H1 (cell line): ENCODE results near the gene CACNA1C. TPM values are rescaled to one million over a fixed set of nuclear protein-coding genes. Genes with fewer than 3 reads are reported as not detected.

Experiments
- CTCF ChIA-PET: fragments of 300-600 bp; sonication (Branson Sonifier 250); formaldehyde crosslinking; loops from one replicate; lab custom pipeline; 2021; ENCODE audit not compliant: partially characterized antibody; lab: Charles Lee
- POLR2A ChIA-PET: fragments of 300-600 bp; sonication (Branson Sonifier 250); formaldehyde crosslinking; loops from one replicate; lab custom pipeline; 2021; ENCODE audit warnings: inconsistent platforms; ENCODE audit not compliant: partially characterized antibody; lab: Charles Lee
- DNase-seq, 2 experiments: peaks; one replicate each; pipeline versions ENCODE4 v3.0.0 to v3.0.0-alpha.2; 2010 to 2022; ENCODE audit warnings: low spot score in 2 of 2, low read depth in 1 of 2, mixed read lengths in 1 of 2
- FAIRE-seq: peaks from 2 replicates; lab custom pipeline; 2011; peaks lifted over from hg19 to GRCh38; lab: Jason Lieb, UNC
- H2AFZ ChIP-seq: 2 replicates; pipeline ENCODE4 v1.8.1; 2012; ENCODE audit warnings: low read length, inconsistent platforms
- H2AK5ac ChIP-seq: 2 replicates; pipeline ENCODE4 v1.6.1; 2013; ENCODE audit warnings: low read depth, low read length
- H2BK120ac ChIP-seq: replicated peaks from 2 replicates; pipeline ENCODE3; 2013; ENCODE audit warnings: low read depth, low read length, inconsistent platforms
- H2BK12ac ChIP-seq: 2 replicates; pipeline ENCODE4 v1.6.1; 2013; ENCODE audit warnings: low read depth, low read length
- H2BK15ac ChIP-seq: 2 replicates; pipeline ENCODE4 v1.6.1; 2013; ENCODE audit warnings: low read length
- H2BK20ac ChIP-seq: 2 replicates; pipeline ENCODE4 v1.6.1; 2013; ENCODE audit warnings: low read length
- H2BK5ac ChIP-seq: 2 replicates; pipeline ENCODE4 v1.6.1; 2013; ENCODE audit warnings: low read depth, low read length
- H3K14ac ChIP-seq: 2 replicates; pipeline ENCODE4 v1.6.1; 2013; ENCODE audit warnings: inconsistent platforms; ENCODE audit not compliant: insufficient read length
- H3K18ac ChIP-seq: 2 replicates; pipeline ENCODE4 v1.6.1; 2013; ENCODE audit warnings: low read length; ENCODE audit errors: extremely low read depth
- H3K23ac ChIP-seq: 2 replicates; pipeline ENCODE4 v1.6.1; 2013; ENCODE audit warnings: inconsistent platforms; ENCODE audit not compliant: insufficient read length
- H3K23me2 ChIP-seq: 2 replicates; pipeline ENCODE4 v1.6.1; 2013; ENCODE audit warnings: low read depth, low read length
- H3K27ac ChIP-seq: 2 replicates; pipeline ENCODE4 v1.6.1; 2011; ENCODE audit warnings: low read depth, low read length, inconsistent platforms
- H3K27me3 ChIP-seq, 4 experiments: replicated peaks in 1 of 4; 1 replicate in 1 of 4; 2 replicates in 3 of 4; pipeline versions ENCODE4 v1.6.1 to v1.8.1; 2011 to 2013; ENCODE audit warnings: low read length in 3 of 4, mild to moderate bottlenecking in 3 of 4, inconsistent platforms in 2 of 4, mixed read lengths in 2 of 4, moderate library complexity in 1 of 4; ENCODE audit not compliant: control insufficient read depth in 3 of 4, insufficient read depth in 3 of 4; ENCODE audit errors: extremely low read depth in 1 of 4
- H3K36me3 ChIP-seq, 4 experiments: 2 replicates each; pipeline versions ENCODE4 v1.6.1 to v1.8.1; 2011 to 2013; ENCODE audit warnings: mild to moderate bottlenecking in 4 of 4, low read length in 3 of 4, moderate library complexity in 2 of 4, control low read depth in 1 of 4, inconsistent platforms in 1 of 4; ENCODE audit not compliant: insufficient read depth in 4 of 4, control insufficient read depth in 2 of 4
- H3K4ac ChIP-seq: replicated peaks from 2 replicates; pipeline ENCODE3; 2013; ENCODE audit warnings: low read length, low read depth, mixed read lengths, inconsistent platforms; ENCODE audit not compliant: insufficient read length
- H3K4me1 ChIP-seq, 4 experiments: replicated peaks in 1 of 4; 1 replicate in 1 of 4; 2 replicates in 3 of 4; pipeline versions ENCODE4 v1.6.1 to v1.8.1; 2011 to 2013; ENCODE audit warnings: low read length in 3 of 4, inconsistent platforms in 2 of 4, mixed read lengths in 1 of 4; ENCODE audit not compliant: insufficient read depth in 4 of 4, control insufficient read depth in 3 of 4
- H3K4me2 ChIP-seq, 2 experiments: 2 replicates each; pipeline versions ENCODE4 v1.6.1 to v1.8.1; 2011 to 2013; ENCODE audit warnings: low read depth in 2 of 2, low read length in 2 of 2, control low read depth in 1 of 2, inconsistent platforms in 1 of 2, mild to moderate bottlenecking in 1 of 2; ENCODE audit not compliant: insufficient read depth in 1 of 2
- H3K4me3 ChIP-seq, 4 experiments: fragments of 200-600, 300-600 bp in 1 of 4; sonication (generic), shearing (Covaris generic), sonication (Bioruptor Twin) in 1 of 4; 2 replicates each; pipeline versions ENCODE4 v1.5.1 to v1.8.1; 2011 to 2016; ENCODE audit warnings: low read length in 4 of 4, low read depth in 3 of 4, control low read depth in 2 of 4, inconsistent platforms in 2 of 4, mild to moderate bottlenecking in 2 of 4, mixed read lengths in 1 of 4, moderate library complexity in 1 of 4; ENCODE audit not compliant: insufficient read depth in 2 of 4; ENCODE audit errors: extremely low read depth in 1 of 4
- H3K56ac ChIP-seq: replicated peaks from 2 replicates; pipeline ENCODE3; 2013; ENCODE audit warnings: low read depth, mild to moderate bottlenecking, mixed read lengths, low read length, inconsistent platforms; ENCODE audit not compliant: insufficient read length
- H3K79me1 ChIP-seq: 2 replicates; pipeline ENCODE4 v1.6.1; 2013; ENCODE audit warnings: low read depth, low read length, control low read depth
- H3K79me2 ChIP-seq, 2 experiments: 2 replicates each; pipeline versions ENCODE4 v1.6.1 to v1.8.1; 2012 to 2013; ENCODE audit warnings: low read length in 2 of 2, mild to moderate bottlenecking in 2 of 2, inconsistent platforms in 1 of 2; ENCODE audit not compliant: insufficient read depth in 2 of 2, control insufficient read depth in 1 of 2
- H3K9ac ChIP-seq, 4 experiments: replicated peaks in 1 of 4; 1 replicate in 1 of 4; 2 replicates in 3 of 4; pipeline versions ENCODE4 v1.6.1 to v1.8.1; 2011 to 2013; ENCODE audit warnings: low read depth in 3 of 4, low read length in 3 of 4, control low read depth in 2 of 4, mild to moderate bottlenecking in 2 of 4, moderate library complexity in 2 of 4, inconsistent platforms in 1 of 4; ENCODE audit errors: extremely low read depth in 1 of 4
- H3K9me3 ChIP-seq, 2 experiments: 2 replicates each; pipeline versions ENCODE4 v1.6.1 to v1.8.1; 2012 to 2013; ENCODE audit warnings: mild to moderate bottlenecking in 2 of 2, moderate library complexity in 2 of 2, control low read depth in 1 of 2, inconsistent platforms in 1 of 2, low read depth in 1 of 2, low read length in 1 of 2, mixed read lengths in 1 of 2; ENCODE audit not compliant: insufficient read depth in 2 of 2
- H4K20me1 ChIP-seq, 2 experiments: replicated peaks in 1 of 2; 2 replicates each; pipeline versions ENCODE3 to v1.8.1; 2011 to 2013; ENCODE audit warnings: inconsistent platforms in 2 of 2, low read length in 2 of 2, mild to moderate bottlenecking in 1 of 2; ENCODE audit not compliant: insufficient read depth in 2 of 2, control insufficient read depth in 1 of 2
- H4K5ac ChIP-seq: 2 replicates; pipeline ENCODE4 v1.6.1; 2013; ENCODE audit warnings: low read length, low read depth, mixed read lengths, inconsistent platforms; ENCODE audit not compliant: insufficient read length
- H4K8ac ChIP-seq: 2 replicates; pipeline ENCODE4 v1.8.0; 2013; ENCODE audit warnings: mild to moderate bottlenecking, moderate library complexity, low read length, inconsistent platforms; ENCODE audit not compliant: insufficient read depth; ENCODE audit errors: extremely low read depth
- H4K91ac ChIP-seq: replicated peaks from 2 replicates; pipeline ENCODE3; 2013; ENCODE audit warnings: low read length, mixed read lengths, inconsistent platforms; ENCODE audit not compliant: insufficient read length
- CEBPB ChIP-seq: IDR thresholded peaks from 2 replicates; pipeline ENCODE4 v1.6.1; 2012; ENCODE audit warnings: low read depth, low read length
- CREB1 ChIP-seq: IDR thresholded peaks from 2 replicates; pipeline ENCODE4 v1.6.1; 2012; ENCODE audit warnings: inconsistent platforms
- CTBP2 ChIP-seq: IDR thresholded peaks from 2 replicates; pipeline ENCODE4 v1.7.0; 2011; ENCODE audit warnings: borderline replicate concordance, mild to moderate bottlenecking, moderate library complexity, mixed read lengths, low read length; ENCODE audit not compliant: insufficient read depth, insufficient read length
- E2F6 ChIP-seq: IDR thresholded peaks from 2 replicates; pipeline ENCODE4 v1.6.1; 2012; ENCODE audit warnings: inconsistent platforms
- GTF2F1 ChIP-seq: IDR thresholded peaks from 2 replicates; pipeline ENCODE4 v1.6.1; 2012; ENCODE audit warnings: low read depth, low read length, improper control_type of control experiment, borderline replicate concordance
- JUND ChIP-seq: IDR thresholded peaks from 2 replicates; pipeline ENCODE4 v1.6.1; 2011; ENCODE audit warnings: mild to moderate bottlenecking, improper control_type of control experiment, low read length
- MAX ChIP-seq: IDR thresholded peaks from 2 replicates; pipeline ENCODE4 v1.6.1; 2012; ENCODE audit warnings: inconsistent platforms
- PHF8 ChIP-seq: fragments of 200-600 bp; sonication (generic); conservative IDR thresholded peaks from 2 replicates; pipeline ENCODE4 v1.7.1; 2012; ENCODE audit warnings: low read depth, mild to moderate bottlenecking, inconsistent platforms, low read length, moderate library complexity
- RNF2 ChIP-seq: fragments of 200-900, 300-1000 bp; sonication (generic); IDR thresholded peaks from 2 replicates; pipeline ENCODE4 v1.7.1; 2016; ENCODE audit warnings: borderline replicate concordance, low read depth, mild to moderate bottlenecking, antibody characterized with exemption, low read length; ENCODE audit not compliant: poor library complexity, severe bottlenecking; ENCODE audit errors: missing control alignments
- SIX5 ChIP-seq: IDR thresholded peaks from 2 replicates; pipeline ENCODE4 v1.6.1; 2011; ENCODE audit warnings: mild to moderate bottlenecking, low read depth, low read length
- TAF7 ChIP-seq: optimal IDR thresholded peaks from 2 replicates; pipeline ENCODE3; 2011; ENCODE audit warnings: low read depth, mild to moderate bottlenecking, inconsistent platforms, low read length, moderate library complexity, borderline replicate concordance
- WGBS, 2 experiments: shearing (Covaris generic) in 1 of 2; methylation state at CpG; one replicate each; pipeline versions ENCODE4 v1.1.6 to v1.1.7; 2013 to 2015; ENCODE audit warnings: low lambda C conversion rate in 2 of 2, mixed read lengths in 2 of 2, inconsistent platforms in 1 of 2, low coverage in 1 of 2, missing lambda C conversion rate in 1 of 2; ENCODE audit not compliant: insufficient replicate concordance in 2 of 2, insufficient coverage in 1 of 2, insufficient read length in 1 of 2; ENCODE audit errors: extremely low coverage in 1 of 2, missing lambda C conversion rate in 1 of 2; 5-methylcytosine and 5-hydroxymethylcytosine counted together
- polyA plus RNA-seq, 7 experiments: library from polyadenylated mRNA; depleted of rRNA in 3 of 7; stranded (reverse) in 5 of 7; unstranded in 2 of 7; fragments of >200 nt in 5 of 7; fragments of 200-250 nt in 2 of 7; gene quantifications; 1 replicate in 5 of 7; 2 replicates in 1 of 7; 4 replicates in 1 of 7; pipeline versions ENCODE4 v1.2.1 to v1.2.3, GENCODE V29; 2011 to 2013; ENCODE audit warnings: missing spikeins in 2 of 7, mixed read lengths in 2 of 7
- total RNA-seq: library from RNA; stranded (reverse); fragmentation: NEBNext Ultra II Directional; extraction: Animal tissue kit (Norgen Biotek cat#: 25700); gene quantifications from 2 replicates; pipeline ENCODE4 v1.2.1, GENCODE V29; 2021

CACNA1C gene
- total and polyA plus RNA-seq, 2 of the 8 experiments (the other 6 are each of a cell fraction or from before 2014, with no cell fraction given), result 1.3 TPM

- POLR2A ChIA-PET, result no interaction called here
- whole genome bisulfite sequencing, 2 experiments, result 77% methylated on average over 7 of the region's 7 CpGs; no CpG with 5 or more reads in 1 of the 2 experiments
- Histone ChIP-seq H4K20me1 (no peaks in the 10 kb centered on the region), H3K23me2 (no peaks in the 10 kb centered on the region), H3K4me3 (no peak overlapping the region), H3K36me3 (no peaks in the 10 kb centered on the region), H2AK5ac (no peak overlapping the region), H3K27me3 (no peaks in the 10 kb centered on the region), H2BK20ac (no peak overlapping the region), H3K18ac (no peak overlapping the region), H3K9me3 (peaks cover 7 to 8% of the 10 kb centered on the region in 2 experiments; a peak in 3 of 4 replicates), H4K8ac (no peak overlapping the region), H3K4ac (no peak overlapping the region), H2BK12ac (no peak overlapping the region), H3K4me2 (no peak overlapping the region), H2BK5ac (no peak overlapping the region), H3K79me1 (peaks cover 3% of the 10 kb centered on the region; the same call in 1 of the 2 replicates), H4K5ac (no peak overlapping the region), H2AFZ (no peak overlapping the region), H3K4me1 (peaks cover 0 to 5% (median 2%) of the 10 kb centered on the region in 4 experiments; a peak in 2 of 7 replicates), H3K9ac (no peak overlapping the region), H2BK120ac (no peak overlapping the region), H3K14ac (no peak overlapping the region), H3K79me2 (no peaks in the 10 kb centered on the region), H4K91ac (no peak overlapping the region), H2BK15ac (no peak overlapping the region), H3K23ac (no peak overlapping the region), H3K56ac (no peak overlapping the region), H3K27ac (no peak overlapping the region)
- CTCF ChIA-PET, result no interaction called here
- TF ChIP-seq CEBPB (no peak), RNF2 (no peak), GTF2F1 (no peak), PHF8 (no peak), E2F6 (no peak), CREB1 (no peak), SIX5 (no peak), TAF7 (no peak), CTBP2 (no peak), JUND (no peak), MAX (no peak)
- FAIRE-seq (no peak), DNase-seq (no peak)
Measured at GRCh38 chr12:2256915-2257314, 204.1 kb downstream of the CACNA1C start.
